MM.1S (cell line): ENCODE data around the gene RGL4.

Experiments
- DNase-seq: peaks from one replicate; pipeline ENCODE4 v3.0.0-alpha.2; 2015
- H2AFZ ChIP-seq: fragments of 300-600 bp; sonication (generic); 2 replicates; pipeline ENCODE4 v1.6.0; 2016; ENCODE audit warnings: antibody characterized with exemption, low read length
- H3F3A ChIP-seq: fragments of 300-600 bp; sonication (generic); 2 replicates; pipeline ENCODE4 v1.6.1; 2016; ENCODE audit warnings: mild to moderate bottlenecking, antibody characterized with exemption, low read length, moderate library complexity, mixed read lengths; ENCODE audit not compliant: insufficient read depth
- H3K27ac ChIP-seq: fragments of 300-600 bp; sonication (generic); 2 replicates; pipeline ENCODE4 v1.5.1; 2016; ENCODE audit warnings: mild to moderate bottlenecking, low read length
- H3K27me3 ChIP-seq: fragments of 300-600 bp; sonication (generic); replicated peaks from 2 replicates; pipeline ENCODE4 v1.6.0; 2016; ENCODE audit warnings: low read length; ENCODE audit not compliant: insufficient read depth
- H3K36me3 ChIP-seq: fragments of 300-600 bp; sonication (generic); replicated peaks from 2 replicates; pipeline ENCODE4 v1.6.1; 2016; ENCODE audit warnings: mild to moderate bottlenecking, low read length, mixed read lengths; ENCODE audit not compliant: insufficient read depth
- H3K4me1 ChIP-seq: fragments of 300-600 bp; sonication (generic); 2 replicates; pipeline ENCODE4 v1.6.1; 2016; ENCODE audit warnings: low read length, mixed read lengths
- H3K4me2 ChIP-seq: fragments of 300-600 bp; sonication (generic); 2 replicates; pipeline ENCODE4 v1.6.0; 2016; ENCODE audit warnings: low read depth, low read length
- H3K4me3 ChIP-seq: fragments of 300-600 bp; sonication (generic); 2 replicates; pipeline ENCODE4 v1.5.1; 2016; ENCODE audit warnings: low read length, mixed read lengths
- H3K79me2 ChIP-seq: fragments of 300-600 bp; sonication (generic); 2 replicates; pipeline ENCODE4 v1.6.1; 2016; ENCODE audit warnings: mixed run types, low read length, mixed read lengths
- H3K9ac ChIP-seq: fragments of 300-600 bp; sonication (generic); 2 replicates; pipeline ENCODE4 v1.6.1; 2016; ENCODE audit warnings: low read length, mixed read lengths
- H3K9me2 ChIP-seq: fragments of 300-600 bp; sonication (generic); replicated peaks from 2 replicates; pipeline ENCODE4 v1.6.1; 2016; ENCODE audit warnings: mild to moderate bottlenecking, low read length, mixed read lengths; ENCODE audit not compliant: insufficient read depth
- H3K9me3 ChIP-seq: fragments of 300-600 bp; sonication (generic); replicated peaks from 2 replicates; pipeline ENCODE4 v1.6.1; 2016; ENCODE audit warnings: mild to moderate bottlenecking, low read length, mixed read lengths; ENCODE audit not compliant: insufficient read depth
- H4K20me1 ChIP-seq: fragments of 300-600 bp; sonication (generic); 2 replicates; pipeline ENCODE4 v1.6.1; 2016; ENCODE audit warnings: mild to moderate bottlenecking, low read length, moderate library complexity, mixed read lengths; ENCODE audit not compliant: insufficient read depth
- CTCF ChIP-seq: fragments of 300-600 bp; sonication (generic); IDR thresholded peaks from 2 replicates; pipeline ENCODE4 v1.5.1; 2016; ENCODE audit warnings: antibody characterized with exemption, low read length, mixed read lengths
- EZH2 ChIP-seq: fragments of 300-600 bp; sonication (generic); optimal IDR thresholded peaks from 2 replicates; pipeline ENCODE3; 2017; ENCODE audit warnings: low read depth, mild to moderate bottlenecking, antibody characterized with exemption, low read length, mixed read lengths
- EZH2phosphoT487 ChIP-seq: fragments of 300-600 bp; sonication (generic); IDR thresholded peaks from 2 replicates; pipeline ENCODE4 v1.6.1; 2018; ENCODE audit warnings: antibody characterized with exemption, low read length

The RGL4 gene

GRCh38 chr22:23714596-23715578 lies 24.1 kb downstream of the RGL4 start:
- Histone ChIP-seq H3K9me3 (no peaks in the 10 kb centered on the region), H2AFZ (no peak overlapping the region), H3F3A (no peaks in the 10 kb centered on the region), H3K9ac (no peak overlapping the region), H3K27ac (no peak overlapping the region), H4K20me1 (no peaks in the 10 kb centered on the region), H3K9me2 (no peaks in the 10 kb centered on the region), H3K4me2 (no peak overlapping the region), H3K79me2 (peaks cover 27% of the 10 kb centered on the region), H3K4me3 (no peak overlapping the region), H3K27me3 (no peaks in the 10 kb centered on the region), H3K36me3 (0 out of 2 replicates have a peak, but pooled peaks cover 3% of the 10 kb centered on the region), H3K4me1 (peaks cover 7% of the 10 kb centered on the region)
- TF ChIP-seq EZH2 (no peak), EZH2phosphoT487 (no peak), CTCF (no peak)
- DNase-seq: no peak

- Histone ChIP-seq H3K27me3 (no peaks in the 10 kb centered on the region), H3K79me2 (peaks cover 25% of the 10 kb centered on the region), H2AFZ (no peak overlapping the region), H3K4me3 (peak overlapping the region; percentile 82; the same call in 1 of the 2 replicates), H3F3A (no peaks in the 10 kb centered on the region), H3K27ac (no peak overlapping the region), H3K36me3 (no peaks in the 10 kb centered on the region), H3K9me3 (no peaks in the 10 kb centered on the region), H4K20me1 (no peaks in the 10 kb centered on the region), H3K9ac (no peak overlapping the region), H3K4me2 (peak overlapping the region; percentile 93; the same call in 1 of the 2 replicates), H3K4me1 (peaks cover 7% of the 10 kb centered on the region), H3K9me2 (no peaks in the 10 kb centered on the region)
- no peak for DNase-seq
- TF ChIP-seq EZH2 (no peak), CTCF (no peak), EZH2phosphoT487 (no peak)
These were observed 25.1 kb downstream of the RGL4 start for GRCh38 chr22:23715806-23716375.

GRCh38 chr22:23716811-23717801 lies 26.3 kb downstream of the RGL4 start:
- Histone ChIP-seq H3K27ac (peak overlapping the region; percentile 37; the same call in 1 of the 2 replicates), H4K20me1 (no peaks in the 10 kb centered on the region), H3K4me3 (peak overlapping the region; percentile 82), H3K4me1 (peaks cover 7% of the 10 kb centered on the region), H3K9ac (peak overlapping the region; percentile 84), H3K27me3 (no peaks in the 10 kb centered on the region), H3K36me3 (no peaks in the 10 kb centered on the region), H3F3A (no peaks in the 10 kb centered on the region), H2AFZ (peak overlapping the region; percentile 98), H3K9me3 (no peaks in the 10 kb centered on the region), H3K9me2 (no peaks in the 10 kb centered on the region), H3K79me2 (peaks cover 21% of the 10 kb centered on the region), H3K4me2 (peak overlapping the region; percentile 93; the same call in 1 of the 2 replicates)
- TF ChIP-seq CTCF: no peak
- no peak for TF ChIP-seq EZH2phosphoT487
- TF ChIP-seq EZH2: no peak
- DNase-seq: peak; percentile 87
